Limb (tissue), 2 donors: ENCODE data around the gene NOM1.
"Not testable (repeated sequence)": the region's sequence is repeated elsewhere in the genome, so short reads cannot be mapped to it uniquely, and the experiment has no call there.

Experiments
- DNase-seq, 2 donors: peaks; one replicate each; pipeline ENCODE4 v3.0.0-alpha.2; 2016; ENCODE audit errors: extremely low spot score in 2 of 2

Gene NOM1, protein sequence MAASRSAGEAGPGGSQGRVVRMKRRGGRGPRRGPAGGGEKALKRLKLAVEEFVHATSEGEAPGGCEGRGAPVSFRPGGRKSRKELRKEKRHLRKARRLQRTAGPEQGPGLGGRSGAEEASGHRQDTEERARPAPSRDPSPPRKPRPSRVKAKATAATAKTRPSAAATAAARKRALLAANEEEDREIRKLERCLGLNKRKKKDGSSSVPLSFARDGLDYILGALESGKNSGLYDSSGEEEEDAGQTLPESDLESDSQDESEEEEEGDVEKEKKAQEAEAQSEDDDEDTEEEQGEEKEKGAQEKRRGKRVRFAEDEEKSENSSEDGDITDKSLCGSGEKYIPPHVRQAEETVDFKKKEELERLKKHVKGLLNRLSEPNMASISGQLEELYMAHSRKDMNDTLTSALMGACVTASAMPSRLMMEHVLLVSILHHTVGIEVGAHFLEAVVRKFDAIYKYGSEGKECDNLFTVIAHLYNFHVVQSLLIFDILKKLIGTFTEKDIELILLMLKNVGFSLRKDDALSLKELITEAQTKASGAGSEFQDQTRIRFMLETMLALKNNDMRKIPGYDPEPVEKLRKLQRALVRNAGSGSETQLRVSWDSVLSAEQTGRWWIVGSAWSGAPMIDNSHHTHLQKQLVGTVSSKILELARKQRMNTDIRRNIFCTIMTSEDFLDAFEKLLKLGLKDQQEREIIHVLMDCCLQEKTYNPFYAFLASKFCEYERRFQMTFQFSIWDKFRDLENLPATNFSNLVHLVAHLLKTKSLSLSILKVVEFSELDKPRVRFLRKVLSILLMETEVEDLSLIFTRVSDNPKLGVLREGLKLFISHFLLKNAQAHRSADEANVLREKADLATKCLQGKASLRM

DNA sequence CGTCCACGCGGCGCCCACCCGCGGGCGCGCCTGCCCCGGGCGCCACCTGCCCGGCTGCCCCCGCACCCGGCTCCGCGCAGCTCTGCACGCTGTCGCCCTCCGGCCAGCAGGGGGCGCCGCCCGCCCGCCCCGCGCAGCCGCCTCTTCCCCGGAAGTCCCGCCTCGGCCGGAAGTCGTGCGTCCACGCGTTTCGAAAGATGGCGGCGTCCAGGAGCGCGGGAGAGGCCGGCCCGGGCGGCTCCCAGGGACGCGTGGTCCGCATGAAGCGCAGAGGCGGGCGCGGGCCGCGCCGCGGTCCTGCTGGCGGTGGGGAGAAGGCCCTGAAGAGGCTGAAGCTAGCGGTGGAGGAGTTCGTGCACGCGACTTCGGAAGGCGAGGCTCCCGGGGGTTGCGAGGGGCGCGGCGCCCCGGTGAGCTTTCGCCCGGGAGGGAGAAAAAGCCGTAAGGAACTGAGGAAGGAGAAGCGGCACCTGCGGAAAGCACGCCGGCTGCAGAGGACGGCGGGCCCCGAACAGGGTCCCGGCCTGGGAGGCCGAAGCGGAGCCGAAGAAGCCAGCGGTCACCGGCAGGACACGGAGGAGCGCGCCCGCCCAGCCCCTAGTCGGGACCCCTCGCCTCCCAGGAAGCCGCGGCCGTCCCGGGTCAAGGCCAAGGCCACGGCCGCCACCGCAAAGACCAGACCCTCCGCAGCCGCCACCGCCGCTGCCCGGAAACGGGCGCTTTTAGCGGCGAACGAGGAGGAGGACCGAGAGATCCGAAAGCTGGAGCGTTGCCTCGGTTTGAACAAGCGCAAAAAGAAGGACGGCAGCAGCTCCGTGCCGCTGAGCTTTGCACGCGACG is at the start of gene NOM1:
Gene NOM1 (plus strand): TSS at position 172 of the 840 bp plus-strand sequence. CDS start 26 bp downstream, at position 198.
- DNase-seq: peak; percentile 86 to 94

DNA sequence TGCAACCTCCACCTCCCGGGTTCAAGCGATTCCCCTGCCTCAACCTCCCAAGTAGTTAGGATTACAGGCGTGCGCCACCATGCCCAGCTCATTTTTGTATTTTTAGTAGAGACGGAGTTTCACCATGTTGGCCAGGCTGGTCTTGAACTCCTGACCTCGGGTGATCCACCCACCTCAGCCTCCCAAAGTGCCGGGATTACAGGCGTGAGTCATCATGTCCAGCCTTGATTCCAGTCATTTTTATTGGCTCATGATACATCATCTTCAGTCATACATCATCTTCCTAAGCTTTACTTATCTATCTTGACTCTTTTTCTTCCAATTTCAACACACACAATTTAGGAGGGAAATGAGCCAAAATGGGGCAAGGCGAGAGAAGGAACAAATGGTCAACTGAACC is 49.4 kb upstream of the NOM1 start:
- not testable (repeated sequence) for DNase-seq

DNA sequence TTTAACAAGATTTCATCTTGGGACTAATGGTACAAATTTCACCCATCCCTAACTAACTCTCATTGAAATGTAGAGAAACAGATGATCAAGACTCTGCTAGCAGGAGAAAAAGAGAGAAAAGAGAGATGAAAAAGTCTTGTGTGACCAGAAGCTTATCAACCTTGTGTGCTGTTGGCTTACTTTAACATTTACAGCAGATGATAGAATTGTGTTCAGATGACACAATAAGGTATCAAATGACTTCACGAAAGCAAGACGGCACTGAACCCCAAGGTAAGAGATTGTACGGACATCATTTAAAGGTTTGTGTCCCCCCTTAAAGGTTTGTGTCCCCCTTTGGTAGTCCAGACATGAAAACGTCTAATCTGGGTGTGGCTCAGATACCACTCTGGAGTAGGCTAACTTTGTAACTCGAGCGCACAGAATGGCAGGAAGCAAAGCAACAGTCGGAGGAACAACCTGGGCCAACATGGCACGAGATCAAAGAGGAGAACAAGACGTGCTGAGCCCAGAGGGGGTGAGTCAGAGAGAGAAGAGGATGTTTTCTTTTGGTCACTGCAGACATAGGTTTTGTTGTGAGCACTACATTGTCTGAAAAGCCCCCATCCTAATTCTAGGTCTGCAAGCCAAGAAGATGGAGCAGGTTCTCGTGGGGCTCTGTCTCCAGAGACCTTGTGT is 46.1 kb upstream of the NOM1 start:
- no peak for DNase-seq

DNA sequence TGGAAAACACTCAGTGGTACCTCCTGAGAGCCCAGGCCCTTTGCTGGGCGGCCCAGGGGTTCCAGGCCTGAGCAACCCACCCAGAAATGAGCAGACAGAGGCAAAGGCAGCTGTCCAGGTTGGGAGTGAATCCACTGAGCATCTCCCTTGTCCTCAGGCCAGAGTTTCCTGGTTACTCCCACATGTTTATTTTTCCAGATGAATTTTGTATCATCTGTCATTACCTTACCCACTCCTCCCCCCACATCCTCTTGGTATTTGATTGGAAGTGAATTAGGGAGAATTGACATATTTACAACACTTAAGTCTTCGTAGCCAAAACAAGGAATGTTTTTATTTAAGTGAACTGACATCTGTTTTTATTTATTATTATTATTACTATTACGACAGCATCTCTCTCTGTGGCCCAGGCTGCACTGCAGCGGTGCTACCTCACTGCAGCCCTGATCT is 43.3 kb upstream of the NOM1 start:
- DNase-seq: peak in 1 of 2 donors; percentile 32

DNA sequence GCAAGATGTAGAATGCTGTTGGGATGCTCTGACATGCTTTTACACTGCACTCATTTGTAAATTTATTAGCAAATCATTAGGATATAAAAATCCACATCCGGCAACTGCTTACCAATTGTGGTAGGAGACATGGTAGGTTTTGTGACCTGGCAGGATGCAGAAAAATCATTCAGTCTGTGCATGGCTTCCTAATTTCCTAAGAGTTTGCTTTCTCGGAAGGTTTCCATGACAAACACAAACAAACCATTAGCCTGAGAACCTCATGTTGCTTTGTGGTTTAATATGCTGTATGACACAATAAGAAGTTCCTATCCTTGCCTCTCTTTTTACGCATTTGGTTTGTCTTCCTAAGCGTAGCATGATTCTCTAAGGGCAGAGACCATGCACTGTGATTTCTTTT is 41.9 kb upstream of the NOM1 start:
- peak in 1 of 2 donors; percentile 24 for DNase-seq

DNA sequence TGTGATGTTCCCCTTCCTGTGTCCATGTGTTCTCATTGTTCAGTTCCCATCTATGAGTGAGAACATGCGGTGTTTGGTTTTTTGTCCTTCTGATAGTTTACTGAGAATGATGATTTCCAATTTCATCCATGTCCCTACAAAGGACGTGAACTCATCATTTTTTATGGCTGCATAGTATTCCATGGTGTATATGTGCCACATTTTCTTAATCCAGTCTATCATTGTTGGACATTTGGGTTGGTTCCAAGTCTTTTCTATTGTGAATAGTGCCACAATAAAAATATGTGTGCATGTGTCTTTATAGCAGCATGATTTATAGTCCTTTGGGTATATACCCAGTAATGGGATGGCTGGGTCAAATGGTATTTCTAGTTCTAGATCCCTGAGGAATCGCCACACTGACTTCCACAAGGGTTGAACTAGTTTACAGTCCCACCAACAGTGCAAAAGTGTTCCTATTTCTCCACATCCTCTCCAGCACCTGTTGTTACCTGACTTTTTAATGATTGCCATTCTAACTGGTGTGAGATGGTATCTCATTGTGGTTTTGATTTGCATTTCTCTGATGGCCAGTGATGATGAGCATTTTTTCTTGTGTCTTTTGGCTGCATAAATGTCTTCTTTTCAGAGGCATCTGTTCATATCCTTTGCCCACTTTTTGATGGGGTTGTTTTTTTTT is 39.8 kb upstream of the NOM1 start:
- DNase-seq: not testable (repeated sequence)

DNA sequence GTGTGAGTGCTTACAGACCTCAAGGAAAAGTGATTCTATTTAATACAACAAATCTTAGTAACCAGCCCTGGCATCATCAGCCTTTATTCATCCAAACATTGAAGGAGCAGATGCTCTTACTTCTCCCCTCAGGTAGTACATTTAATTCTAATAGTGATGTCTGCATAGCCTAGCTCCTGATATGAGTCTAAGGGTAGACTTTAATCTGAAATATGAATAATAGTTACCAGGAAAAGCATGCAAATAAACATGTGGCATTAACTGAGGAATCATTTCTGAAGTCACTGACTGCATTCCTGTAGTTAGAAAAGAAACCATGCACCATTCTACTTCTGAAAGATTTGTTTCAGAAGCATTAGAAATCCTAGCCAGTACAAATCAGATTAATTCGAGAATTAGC is 30.9 kb upstream of the NOM1 start:
- no peak for DNase-seq

DNA sequence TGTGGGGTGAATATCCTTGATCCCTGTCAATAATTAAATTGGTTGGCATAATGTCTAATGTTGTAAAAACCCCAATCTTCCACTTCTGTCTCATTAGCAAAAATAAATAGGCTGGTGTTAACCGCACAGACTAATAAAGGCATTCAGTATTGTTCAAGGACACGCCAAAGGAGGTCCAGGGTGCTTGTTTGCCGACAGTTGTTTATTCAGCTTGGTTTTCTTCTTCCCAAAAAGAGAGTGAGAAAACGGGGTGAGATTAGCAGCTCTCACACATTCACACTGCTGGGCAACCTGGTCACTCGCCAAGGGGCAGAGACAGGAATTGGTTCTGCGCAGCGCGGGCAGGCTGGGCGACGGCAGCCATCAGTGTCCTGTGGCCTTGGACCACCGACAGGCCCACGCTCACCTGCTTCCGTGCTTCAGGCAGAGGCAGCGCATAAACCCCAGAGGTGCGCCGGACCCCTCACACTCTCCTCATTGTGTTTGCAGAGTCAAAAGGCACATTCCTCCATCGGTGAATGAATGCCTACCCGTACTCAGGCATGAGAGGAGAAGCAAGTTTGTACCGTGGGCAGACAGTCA is 30.3 kb upstream of the NOM1 start:
- no peak for DNase-seq

DNA sequence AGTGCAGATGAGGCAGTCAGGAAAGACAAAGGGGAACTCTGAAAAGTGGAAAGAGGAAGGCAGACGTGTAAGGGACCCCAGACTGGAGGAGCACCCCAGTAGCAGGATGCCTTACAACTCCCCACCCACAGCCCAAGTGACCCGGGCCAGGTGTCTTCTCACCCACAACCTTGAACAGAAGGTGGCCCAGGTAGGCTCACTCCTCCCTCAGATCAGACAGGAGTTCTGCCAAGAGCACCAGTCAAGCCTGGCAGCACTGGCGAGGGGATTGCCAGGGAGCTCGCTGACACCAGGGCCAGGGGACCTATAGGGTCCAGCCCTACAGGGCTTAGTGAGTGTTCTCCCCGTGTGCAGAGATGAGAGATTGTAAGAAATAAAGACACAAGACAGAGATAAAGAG is 29.4 kb upstream of the NOM1 start:
- DNase-seq: no peak

DNA sequence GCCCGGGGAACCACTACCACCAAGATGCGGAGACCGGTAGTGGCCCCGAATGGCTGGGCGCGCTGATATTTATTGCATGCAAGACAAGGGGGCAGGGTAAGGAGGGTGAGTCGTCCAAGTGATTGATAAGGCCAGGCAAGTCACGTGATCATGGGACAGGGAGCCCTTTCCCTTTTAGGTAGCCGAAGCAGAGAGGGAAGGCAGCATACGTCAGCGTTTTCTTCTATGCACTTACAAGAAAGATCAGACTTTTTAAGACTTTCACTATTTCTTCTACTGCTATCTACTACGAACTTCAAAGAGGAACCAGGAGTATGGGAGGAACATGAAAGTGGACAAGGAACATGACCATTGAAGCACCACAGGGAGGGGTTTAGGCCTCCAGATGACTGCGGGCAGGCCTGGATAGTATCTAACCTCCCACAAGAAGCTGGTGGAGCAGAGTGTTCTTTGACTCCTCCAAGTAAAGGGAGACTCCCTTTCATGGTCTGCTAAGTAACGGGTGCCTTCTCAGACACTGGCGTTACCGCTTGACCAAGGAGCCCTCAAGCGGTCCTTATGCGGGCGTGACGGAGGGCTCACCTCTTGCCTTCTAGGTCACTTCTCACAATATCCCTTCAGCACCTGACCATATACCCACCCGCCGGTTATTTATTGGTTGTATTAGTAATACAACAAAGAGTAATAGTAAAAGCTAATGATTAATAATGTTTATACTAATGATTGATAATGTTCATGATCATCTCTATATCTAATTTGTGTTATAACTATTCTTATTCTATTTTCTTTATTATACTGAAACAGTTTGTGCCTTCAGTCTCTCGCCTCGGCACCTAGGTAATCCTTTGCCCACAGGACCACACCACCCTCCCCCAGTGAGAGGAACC is 28.8 kb upstream of the NOM1 start:
- not testable (repeated sequence) for DNase-seq

DNA sequence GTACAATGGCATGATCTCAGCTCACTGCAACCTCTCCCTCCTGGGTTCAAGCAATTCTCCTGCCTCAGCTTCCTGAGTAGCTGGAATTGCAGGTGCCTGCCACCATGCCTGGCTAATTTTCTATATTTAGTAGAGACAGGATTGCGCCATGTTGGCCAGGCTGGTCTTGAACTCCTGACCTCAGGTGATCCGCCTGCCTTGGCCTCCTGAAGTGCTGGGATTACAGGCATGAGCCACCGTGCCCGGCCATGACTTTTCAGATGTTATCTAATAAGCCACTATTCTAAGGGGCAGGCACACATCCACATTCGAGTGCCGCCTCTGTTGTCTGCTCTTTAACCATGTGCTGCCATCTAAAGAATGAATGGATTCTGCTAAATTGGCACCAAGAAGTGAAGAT is 27.2 kb upstream of the NOM1 start:
- DNase-seq: not testable (repeated sequence)

DNA sequence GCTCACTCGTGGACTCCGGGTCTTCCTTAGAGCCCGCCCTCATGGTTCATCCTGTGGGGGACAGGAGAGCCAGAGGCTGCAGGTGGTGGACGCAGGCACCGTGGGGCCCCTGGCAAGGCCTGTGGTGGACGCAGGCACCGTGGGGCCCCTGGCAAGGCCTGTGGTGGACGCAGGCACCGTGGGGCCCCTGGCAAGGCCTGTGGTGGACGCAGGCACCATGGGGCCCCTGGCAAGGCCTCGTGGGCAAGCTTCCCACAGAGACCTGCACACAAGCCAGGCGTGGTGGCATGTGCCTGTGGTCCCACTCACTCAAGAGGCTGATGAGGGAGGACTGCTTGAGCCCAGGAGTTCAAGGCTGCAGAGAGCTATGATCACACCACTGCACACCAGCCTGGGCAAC is 23.7 kb upstream of the NOM1 start:
- not testable (repeated sequence) for DNase-seq

DNA sequence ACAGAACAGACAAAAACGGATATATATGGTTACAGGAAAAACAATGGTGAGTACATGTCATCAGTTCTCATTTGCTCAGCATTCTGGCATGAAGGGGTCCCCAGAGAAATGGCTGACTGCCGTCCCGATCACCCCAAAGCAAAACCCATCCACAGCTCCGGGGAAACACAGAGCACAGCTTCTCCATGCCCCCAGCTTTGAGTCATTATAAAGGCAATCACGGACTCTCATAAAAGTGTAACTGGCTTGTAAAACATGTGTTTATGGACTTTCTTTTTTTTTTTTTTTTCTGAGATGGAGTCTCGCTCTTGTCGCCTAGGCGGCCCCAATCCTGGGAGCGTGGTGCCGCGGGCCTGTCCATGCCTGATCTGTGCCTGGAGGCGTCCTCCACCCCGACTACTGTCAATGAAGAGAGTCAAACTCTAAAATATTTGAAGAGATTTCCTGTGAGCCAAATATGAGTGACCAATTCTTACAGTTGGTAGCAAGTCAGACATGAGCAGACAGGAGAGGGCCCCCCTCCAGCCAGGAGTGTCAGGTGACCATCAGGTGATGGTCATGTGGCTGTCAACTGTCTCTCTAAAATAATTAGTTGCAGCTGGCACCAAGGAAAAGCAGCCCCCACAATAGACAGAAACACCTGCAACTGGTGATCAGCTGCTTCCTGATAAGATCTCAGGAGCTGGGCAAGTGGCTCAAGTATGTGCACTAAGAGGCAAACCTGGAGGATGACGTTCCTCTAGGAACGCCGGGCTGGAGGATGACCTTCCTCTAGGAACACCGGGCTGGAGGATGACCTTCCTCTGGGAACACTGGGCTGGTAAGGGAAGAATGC is 21.7 kb upstream of the NOM1 start:
- DNase-seq: no peak

DNA sequence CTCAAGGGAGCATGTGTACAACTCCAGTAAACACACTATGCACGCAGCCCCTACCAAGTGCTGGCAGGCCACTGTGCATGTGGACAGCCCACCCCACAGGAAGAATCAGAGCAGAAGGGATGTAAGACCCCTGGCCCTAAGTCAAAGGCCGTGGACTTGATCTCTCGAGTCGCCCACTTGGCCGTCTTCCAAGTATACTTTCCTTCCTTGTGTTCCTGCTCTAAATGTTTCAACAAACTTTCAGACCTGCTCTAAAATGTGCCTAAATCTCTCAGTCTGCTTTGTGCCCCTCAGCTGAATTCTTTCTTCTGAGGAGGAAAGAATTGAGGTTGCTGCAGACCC is 21.1 kb upstream of the NOM1 start:
- no peak for DNase-seq

DNA sequence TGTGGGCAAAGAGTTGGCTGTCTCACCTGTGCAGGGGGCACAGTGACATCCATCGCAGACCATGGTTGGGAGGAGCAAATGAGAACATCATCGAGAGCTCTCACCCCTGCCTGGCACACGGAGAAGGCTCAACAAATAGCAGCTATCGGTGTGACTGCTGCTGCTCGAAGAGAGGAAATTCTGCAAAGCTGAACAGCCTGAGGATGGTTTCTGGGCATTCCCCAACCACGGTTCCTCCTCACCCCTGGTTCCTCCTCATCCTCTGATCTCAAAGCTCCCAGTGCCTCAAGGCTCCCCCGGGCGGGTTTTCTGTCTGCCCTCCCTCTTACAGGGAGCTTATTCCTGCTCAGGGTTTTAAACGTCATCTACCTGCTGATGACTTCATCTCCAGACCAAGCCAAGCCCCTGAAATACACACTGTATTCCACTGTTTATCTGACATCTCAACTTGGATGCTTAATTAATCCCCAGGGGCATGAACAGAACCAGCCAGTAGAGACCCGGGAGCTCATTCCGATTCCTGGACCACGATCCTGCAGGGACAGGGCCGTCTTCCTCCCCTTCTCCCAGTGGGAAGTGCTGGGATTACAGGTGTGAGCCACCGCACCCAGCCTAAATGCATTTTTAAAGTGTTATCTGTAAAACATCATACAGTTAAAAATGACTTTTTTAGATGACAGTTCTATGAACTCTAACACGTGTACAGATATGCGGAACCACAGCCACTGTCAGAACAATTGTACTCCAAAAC is 19.5 kb upstream of the NOM1 start:
- DNase-seq: no peak

DNA sequence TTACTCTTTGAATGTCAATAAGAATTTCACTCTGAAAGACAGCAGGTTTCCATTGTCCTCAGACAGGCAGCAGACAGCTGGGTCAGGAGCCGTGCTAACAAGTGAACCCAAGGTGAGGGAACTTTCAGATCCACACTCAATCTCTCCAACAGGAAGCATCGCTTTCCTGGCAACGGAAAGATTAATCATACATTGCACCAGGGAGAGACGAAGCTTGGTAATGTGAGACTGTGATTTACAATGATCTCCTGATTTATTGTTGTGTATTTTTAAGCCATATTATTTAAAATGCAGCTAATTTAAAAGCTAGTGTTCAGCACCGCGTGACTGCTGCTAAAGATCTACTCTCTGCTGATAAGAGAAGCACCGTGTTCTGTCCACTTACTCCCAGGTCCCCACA is 17.5 kb upstream of the NOM1 start:
- no peak for DNase-seq

DNA sequence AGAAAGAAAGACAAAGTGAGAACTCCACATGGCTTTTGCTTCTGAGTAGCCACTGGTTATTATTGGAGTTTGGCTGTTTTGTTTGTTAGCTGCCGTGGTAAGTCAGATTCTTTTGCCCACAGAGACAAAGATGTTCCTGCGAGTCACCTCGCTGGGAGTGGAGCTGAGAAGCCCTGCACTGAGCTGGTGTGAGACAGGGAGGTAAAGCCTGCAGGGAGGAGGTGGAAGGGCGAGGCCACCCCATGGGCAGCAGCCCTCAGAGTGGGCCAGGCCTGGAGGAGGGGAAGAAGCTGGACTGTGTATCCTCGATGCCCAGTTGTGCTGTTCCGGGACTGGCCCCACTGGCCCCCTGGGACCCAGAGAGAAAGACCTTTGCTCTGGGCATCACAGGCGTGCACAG is 14.3 kb upstream of the NOM1 start:
- no peak for DNase-seq

DNA sequence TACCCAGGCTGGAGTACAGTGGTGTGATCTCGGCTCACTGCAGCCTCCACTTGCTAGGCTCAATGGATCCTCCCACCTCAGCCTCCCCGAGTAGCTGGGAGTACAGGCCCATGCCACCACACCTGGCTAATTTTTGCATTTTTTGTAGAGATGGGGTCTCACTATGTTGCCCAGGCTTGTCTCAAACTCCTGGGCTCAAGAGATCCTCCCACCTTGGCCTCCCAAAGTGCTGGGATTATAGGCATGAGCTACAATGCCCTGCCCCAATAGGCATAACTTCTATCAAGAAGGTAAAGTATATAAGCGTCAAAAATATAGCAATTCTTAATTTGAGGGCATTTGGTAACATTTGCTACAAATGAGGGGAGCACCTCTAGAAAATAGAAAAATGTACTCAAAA is 12.7 kb upstream of the NOM1 start:
- DNase-seq: not testable (repeated sequence)
